WTC11 (cell line): Measurements from ENCODE around the gene OGA. TPM values are rescaled to one million over a fixed set of nuclear protein-coding genes. Genes with fewer than 3 reads are reported as not detected.

Experiments used
- ATAC-seq: fragments of 200-7000 bp; cut with Tn5 transposase; 2 replicates; pipeline ENCODE4 v1.10.0; 2021; ENCODE audit warnings: mild to moderate bottlenecking, moderate library complexity
- CTCF ChIA-PET: fragments of 300-600 bp; sonication (Branson Sonifier 250); formaldehyde crosslinking; loops from one replicate; lab custom pipeline; 2021; ENCODE audit warnings: antibody characterized with exemption; lab: Charles Lee
- POLR2A ChIA-PET: fragments of 350-600 bp; sonication (Branson Sonifier 250); formaldehyde crosslinking; loops from one replicate; lab custom pipeline; 2021; ENCODE audit warnings: antibody characterized with exemption; lab: Charles Lee
- DNase-seq: peaks from one replicate; pipeline ENCODE4 v3.0.0; 2021; ENCODE audit warnings: low spot score
- H3K27ac Mint-ChIP-seq: 2 replicates; pipeline ENCODE4 v1.8.0; 2021; ENCODE audit warnings: mixed read lengths
- H3K27me3 Mint-ChIP-seq: 2 replicates; pipeline ENCODE4 v1.8.0; 2021; ENCODE audit warnings: low read depth, mild to moderate bottlenecking, moderate library complexity, mixed read lengths
- H3K36me3 Mint-ChIP-seq: 2 replicates; pipeline ENCODE4 v1.8.0; 2021; ENCODE audit warnings: mixed read lengths
- H3K4me1 Mint-ChIP-seq: 2 replicates; pipeline ENCODE4 v1.8.0; 2022; ENCODE audit warnings: mixed read lengths
- H3K4me3 Mint-ChIP-seq: 2 replicates; pipeline ENCODE4 v1.8.0; 2021; ENCODE audit warnings: mild to moderate bottlenecking, moderate library complexity, mixed read lengths
- H3K9me3 Mint-ChIP-seq: 2 replicates; pipeline ENCODE4 v1.8.0; 2021; ENCODE audit warnings: mixed read lengths
- CREM ChIP-seq: sonication (generic); formaldehyde crosslinking; IDR thresholded peaks from 2 replicates; pipeline ENCODE4 v1.8.1; 2022; ENCODE audit warnings: mild to moderate bottlenecking, missing genetic modification reagents, moderate library complexity
- FOXJ3 ChIP-seq: sonication (generic); formaldehyde crosslinking; IDR thresholded peaks from 2 replicates; pipeline ENCODE4 v1.9.0; 2021; ENCODE audit warnings: missing genetic modification reagents, mild to moderate bottlenecking, borderline replicate concordance
- GTF2I ChIP-seq: fragments of 250-450 bp; sonication (Bioruptor Pico); conservative IDR thresholded peaks from 2 replicates; pipeline ENCODE4 v1.4.0; 2021; ENCODE audit warnings: mild to moderate bottlenecking
- KAT7 ChIP-seq: sonication (generic); formaldehyde crosslinking; IDR thresholded peaks from 2 replicates; pipeline ENCODE4 v1.8.1; 2023; ENCODE audit warnings: missing genetic modification reagents, mild to moderate bottlenecking, borderline replicate concordance
- MYBL2 ChIP-seq: sonication (generic); formaldehyde crosslinking; IDR thresholded peaks from 2 replicates; pipeline ENCODE4 v1.8.1; 2023; ENCODE audit warnings: mild to moderate bottlenecking, moderate library complexity, missing genetic modification reagents
- NFYB ChIP-seq: sonication (generic); formaldehyde crosslinking; conservative IDR thresholded peaks from 2 replicates; pipeline ENCODE4 v1.8.0; 2022; ENCODE audit warnings: low read depth, missing genetic modification reagents
- NR2C2 ChIP-seq: sonication (generic); formaldehyde crosslinking; IDR thresholded peaks from 2 replicates; pipeline ENCODE4 v1.8.0; 2022; ENCODE audit warnings: mild to moderate bottlenecking, missing genetic modification reagents
- OVOL2 ChIP-seq: fragments of 250-450 bp; sonication (Bioruptor Pico); IDR thresholded peaks from 2 replicates; pipeline ENCODE4 v1.9.0; 2021; ENCODE audit warnings: mild to moderate bottlenecking, borderline replicate concordance
- RELA ChIP-seq: sonication (generic); formaldehyde crosslinking; IDR thresholded peaks from 2 replicates; pipeline ENCODE4 v1.8.1; 2022; ENCODE audit warnings: missing genetic modification reagents, mild to moderate bottlenecking, borderline replicate concordance
- SMAD3 ChIP-seq: sonication (generic); formaldehyde crosslinking; IDR thresholded peaks from 2 replicates; pipeline ENCODE4 v1.8.0; 2022; ENCODE audit warnings: missing genetic modification reagents, mild to moderate bottlenecking, borderline replicate concordance
- SOX15 ChIP-seq: fragments of 250-450 bp; sonication (Bioruptor Pico); IDR thresholded peaks from 2 replicates; pipeline ENCODE4 v1.9.0; 2021; ENCODE audit warnings: mild to moderate bottlenecking
- SP1 ChIP-seq: sonication (generic); formaldehyde crosslinking; conservative IDR thresholded peaks from 2 replicates; pipeline ENCODE4 v1.8.1; 2022; ENCODE audit warnings: missing genetic modification reagents
- TEAD1 ChIP-seq: sonication (generic); formaldehyde crosslinking; IDR thresholded peaks from 2 replicates; pipeline ENCODE4 v1.8.0; 2022; ENCODE audit warnings: mild to moderate bottlenecking, missing genetic modification reagents
- TEAD4 ChIP-seq: sonication (generic); formaldehyde crosslinking; IDR thresholded peaks from 2 replicates; pipeline ENCODE4 v1.8.0; 2022; ENCODE audit warnings: mild to moderate bottlenecking, missing genetic modification reagents
- ZNF263 ChIP-seq: sonication (generic); formaldehyde crosslinking; IDR thresholded peaks from 2 replicates; pipeline ENCODE4 v1.8.1; 2022; ENCODE audit warnings: low read depth, mild to moderate bottlenecking, moderate library complexity, missing genetic modification reagents
- total RNA-seq: library from RNA; stranded (reverse); gene quantifications from 3 replicates; pipeline ENCODE4 v1.2.3, GENCODE V29; 2021
- TF ChIP-seq, protein P1 (sequence below): sonication (generic); formaldehyde crosslinking; IDR thresholded peaks from 2 replicates; pipeline ENCODE4 v1.8.1; 2022; ENCODE audit warnings: mild to moderate bottlenecking, missing genetic modification reagents, moderate library complexity, borderline replicate concordance
- TF ChIP-seq, protein P2 (sequence below): sonication (generic); formaldehyde crosslinking; IDR thresholded peaks from 2 replicates; pipeline ENCODE4 v1.8.0; 2022; ENCODE audit warnings: mild to moderate bottlenecking, missing genetic modification reagents
- TF ChIP-seq, protein P3 (sequence below): fragments of 250-450 bp; sonication (Bioruptor Pico); IDR thresholded peaks from 2 replicates; pipeline ENCODE4 v1.9.0; 2021; ENCODE audit warnings: moderate library complexity, mild to moderate bottlenecking, inconsistent platforms, borderline replicate concordance
- TF ChIP-seq, protein P4 (sequence below): sonication (generic); formaldehyde crosslinking; IDR thresholded peaks from 2 replicates; pipeline ENCODE4 v1.8.0; 2022; ENCODE audit warnings: mild to moderate bottlenecking, missing genetic modification reagents
- TF ChIP-seq, protein P5 (sequence below): sonication (generic); formaldehyde crosslinking; IDR thresholded peaks from 2 replicates; pipeline ENCODE4 v1.8.1; 2023; ENCODE audit warnings: mild to moderate bottlenecking, missing genetic modification reagents
- TF ChIP-seq, protein P6 (sequence below): fragments of 250-450 bp; sonication (Bioruptor Pico); IDR thresholded peaks from 2 replicates; pipeline ENCODE4 v1.8.0; 2021; ENCODE audit warnings: mild to moderate bottlenecking
- TF ChIP-seq, protein P7 (sequence below): sonication (generic); formaldehyde crosslinking; IDR thresholded peaks from 2 replicates; pipeline ENCODE4 v1.8.1; 2023; ENCODE audit warnings: mild to moderate bottlenecking, missing genetic modification reagents, moderate library complexity
- TF ChIP-seq, protein P8 (sequence below): sonication (generic); formaldehyde crosslinking; IDR thresholded peaks from 2 replicates; pipeline ENCODE4 v1.8.1; 2022; ENCODE audit warnings: mild to moderate bottlenecking, moderate library complexity, missing genetic modification reagents
- TF ChIP-seq, protein P9 (sequence below): sonication (generic); formaldehyde crosslinking; IDR thresholded peaks from 2 replicates; pipeline ENCODE4 v1.8.0; 2022; ENCODE audit warnings: mild to moderate bottlenecking, missing genetic modification reagents

Gene OGA
- total RNA-seq, 1 experiment from 2014 or later = 111 TPM

DNA sequence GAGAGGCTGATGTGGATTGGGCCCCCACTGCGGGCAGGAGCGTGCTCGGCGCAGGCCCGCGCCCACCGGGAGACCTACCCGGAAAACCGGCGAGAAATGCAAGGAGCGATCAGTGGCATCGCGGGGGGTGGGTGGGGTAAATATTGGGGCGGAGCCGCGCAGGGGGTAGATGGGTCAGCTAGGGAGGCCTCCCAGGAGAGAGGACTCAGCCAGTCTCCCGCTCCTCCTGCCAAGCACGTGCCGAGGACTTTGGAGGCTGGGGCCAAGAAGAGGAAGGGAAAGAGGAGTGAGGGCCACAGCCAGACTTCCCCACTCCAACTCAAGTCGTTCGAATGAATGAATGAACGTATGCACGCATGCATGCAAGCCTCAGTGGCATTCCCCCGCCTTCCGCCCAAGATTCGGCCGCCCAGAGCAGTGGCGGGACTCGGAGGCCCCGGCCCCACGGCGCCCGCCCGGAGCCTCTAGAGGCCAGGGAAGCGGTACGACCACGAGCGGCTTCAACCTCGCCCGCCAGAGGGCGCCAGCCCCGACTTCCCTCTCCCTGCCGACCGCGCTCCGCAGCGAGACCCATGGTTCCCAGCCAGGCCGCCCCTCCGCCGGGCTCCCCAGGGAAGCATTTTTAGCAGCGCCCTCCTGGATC lies 38.6 kb downstream of the OGA start (continued):
- TF ChIP-seq, protein P1, sequence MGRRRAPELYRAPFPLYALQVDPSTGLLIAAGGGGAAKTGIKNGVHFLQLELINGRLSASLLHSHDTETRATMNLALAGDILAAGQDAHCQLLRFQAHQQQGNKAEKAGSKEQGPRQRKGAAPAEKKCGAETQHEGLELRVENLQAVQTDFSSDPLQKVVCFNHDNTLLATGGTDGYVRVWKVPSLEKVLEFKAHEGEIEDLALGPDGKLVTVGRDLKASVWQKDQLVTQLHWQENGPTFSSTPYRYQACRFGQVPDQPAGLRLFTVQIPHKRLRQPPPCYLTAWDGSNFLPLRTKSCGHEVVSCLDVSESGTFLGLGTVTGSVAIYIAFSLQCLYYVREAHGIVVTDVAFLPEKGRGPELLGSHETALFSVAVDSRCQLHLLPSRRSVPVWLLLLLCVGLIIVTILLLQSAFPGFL (CRISPR knock-in tag) = no peak
- TF ChIP-seq, protein P2, sequence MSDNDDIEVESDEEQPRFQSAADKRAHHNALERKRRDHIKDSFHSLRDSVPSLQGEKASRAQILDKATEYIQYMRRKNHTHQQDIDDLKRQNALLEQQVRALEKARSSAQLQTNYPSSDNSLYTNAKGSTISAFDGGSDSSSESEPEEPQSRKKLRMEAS (CRISPR knock-in tag) = peak; percentile 94
- TF ChIP-seq, protein P3, sequence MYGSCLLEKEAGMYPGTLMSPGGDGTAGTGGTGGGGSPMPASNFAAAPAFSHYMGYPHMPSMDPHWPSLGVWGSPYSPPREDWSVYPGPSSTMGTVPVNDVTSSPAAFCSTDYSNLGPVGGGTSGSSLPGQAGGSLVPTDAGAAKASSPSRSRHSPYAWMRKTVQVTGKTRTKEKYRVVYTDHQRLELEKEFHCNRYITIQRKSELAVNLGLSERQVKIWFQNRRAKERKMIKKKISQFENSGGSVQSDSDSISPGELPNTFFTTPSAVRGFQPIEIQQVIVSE (CRISPR knock-in tag) = no peak
- TF ChIP-seq, protein P4, sequence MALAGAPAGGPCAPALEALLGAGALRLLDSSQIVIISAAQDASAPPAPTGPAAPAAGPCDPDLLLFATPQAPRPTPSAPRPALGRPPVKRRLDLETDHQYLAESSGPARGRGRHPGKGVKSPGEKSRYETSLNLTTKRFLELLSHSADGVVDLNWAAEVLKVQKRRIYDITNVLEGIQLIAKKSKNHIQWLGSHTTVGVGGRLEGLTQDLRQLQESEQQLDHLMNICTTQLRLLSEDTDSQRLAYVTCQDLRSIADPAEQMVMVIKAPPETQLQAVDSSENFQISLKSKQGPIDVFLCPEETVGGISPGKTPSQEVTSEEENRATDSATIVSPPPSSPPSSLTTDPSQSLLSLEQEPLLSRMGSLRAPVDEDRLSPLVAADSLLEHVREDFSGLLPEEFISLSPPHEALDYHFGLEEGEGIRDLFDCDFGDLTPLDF = no peak
- peak; percentile 84 for TF ChIP-seq ZNF263 (CRISPR knock-in tag)
- no peak for TF ChIP-seq TEAD4 (CRISPR knock-in tag)
- TF ChIP-seq, protein P5, sequence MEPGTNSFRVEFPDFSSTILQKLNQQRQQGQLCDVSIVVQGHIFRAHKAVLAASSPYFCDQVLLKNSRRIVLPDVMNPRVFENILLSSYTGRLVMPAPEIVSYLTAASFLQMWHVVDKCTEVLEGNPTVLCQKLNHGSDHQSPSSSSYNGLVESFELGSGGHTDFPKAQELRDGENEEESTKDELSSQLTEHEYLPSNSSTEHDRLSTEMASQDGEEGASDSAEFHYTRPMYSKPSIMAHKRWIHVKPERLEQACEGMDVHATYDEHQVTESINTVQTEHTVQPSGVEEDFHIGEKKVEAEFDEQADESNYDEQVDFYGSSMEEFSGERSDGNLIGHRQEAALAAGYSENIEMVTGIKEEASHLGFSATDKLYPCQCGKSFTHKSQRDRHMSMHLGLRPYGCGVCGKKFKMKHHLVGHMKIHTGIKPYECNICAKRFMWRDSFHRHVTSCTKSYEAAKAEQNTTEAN (CRISPR knock-in tag) = peak; percentile 88; the same call in 1 of the 2 replicates
- no peak for TF ChIP-seq FOXJ3 (CRISPR knock-in tag)
- TF ChIP-seq CREM = no peak
- no peak for TF ChIP-seq SOX15 (CRISPR knock-in tag)
- no peak for TF ChIP-seq OVOL2 (CRISPR knock-in tag)
- TF ChIP-seq MYBL2 (CRISPR knock-in tag) = 0 out of 2 replicates have a peak, but pooled peaks have one; percentile 43

DNA sequence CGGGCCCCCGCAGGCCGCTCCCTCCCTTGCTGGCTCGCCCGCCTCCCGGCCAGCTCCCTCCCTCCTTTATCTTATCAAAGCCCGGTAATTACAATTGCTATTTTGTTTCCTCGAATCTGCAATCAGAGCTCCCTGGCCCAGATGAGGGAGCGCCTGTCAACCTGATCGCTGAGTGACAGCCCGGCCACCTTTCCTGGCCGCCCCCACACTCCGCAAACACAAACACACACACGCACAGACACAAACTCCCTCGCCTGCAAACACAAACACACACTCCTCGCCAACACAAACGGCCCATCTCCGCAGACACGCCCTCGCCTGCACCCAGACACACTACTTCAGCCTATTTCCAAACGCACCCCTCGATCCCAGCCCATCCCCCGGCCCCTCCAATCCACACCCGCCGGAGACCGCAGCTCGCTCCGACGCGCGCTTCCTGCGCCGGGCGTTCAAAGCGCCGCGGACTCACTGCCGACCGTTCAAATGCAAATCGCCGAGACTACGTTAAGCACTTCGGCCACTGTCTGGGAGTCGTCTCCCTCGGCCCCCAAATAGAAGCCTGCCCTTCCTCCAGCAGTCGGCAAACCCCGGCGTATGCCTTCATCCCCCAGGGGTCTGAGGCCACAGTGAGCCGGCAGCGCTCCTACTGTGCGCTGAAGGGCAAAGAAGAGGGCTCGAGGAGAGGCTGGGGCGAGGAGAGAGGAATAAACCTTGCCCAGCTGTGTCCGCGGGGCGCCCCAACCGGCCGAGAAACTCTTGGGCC lies 39.3 kb downstream of the OGA start:
- Mint-ChIP-seq H3K27ac (peak overlapping the region; percentile 88), H3K4me1 (peaks cover 55% of the 10 kb centered on the region)
- peak; percentile 28 for ATAC-seq
- TF ChIP-seq SMAD3 (CRISPR knock-in tag) (no peak), KAT7 (CRISPR knock-in tag) (no peak), TEAD1 (CRISPR knock-in tag) (no peak), NFYB (CRISPR knock-in tag) (no peak), NR2C2 (no peak), RELA (CRISPR knock-in tag) (0 out of 2 replicates have a peak, but pooled peaks have one; percentile 6), SP1 (0 out of 2 replicates have a peak, but pooled peaks have one; percentile 25), GTF2I (CRISPR knock-in tag) (no peak)
- TF ChIP-seq, protein P4 = no peak
- TF ChIP-seq, protein P6, sequence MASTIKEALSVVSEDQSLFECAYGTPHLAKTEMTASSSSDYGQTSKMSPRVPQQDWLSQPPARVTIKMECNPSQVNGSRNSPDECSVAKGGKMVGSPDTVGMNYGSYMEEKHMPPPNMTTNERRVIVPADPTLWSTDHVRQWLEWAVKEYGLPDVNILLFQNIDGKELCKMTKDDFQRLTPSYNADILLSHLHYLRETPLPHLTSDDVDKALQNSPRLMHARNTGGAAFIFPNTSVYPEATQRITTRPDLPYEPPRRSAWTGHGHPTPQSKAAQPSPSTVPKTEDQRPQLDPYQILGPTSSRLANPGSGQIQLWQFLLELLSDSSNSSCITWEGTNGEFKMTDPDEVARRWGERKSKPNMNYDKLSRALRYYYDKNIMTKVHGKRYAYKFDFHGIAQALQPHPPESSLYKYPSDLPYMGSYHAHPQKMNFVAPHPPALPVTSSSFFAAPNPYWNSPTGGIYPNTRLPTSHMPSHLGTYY = no peak
- TF ChIP-seq, protein P7, sequence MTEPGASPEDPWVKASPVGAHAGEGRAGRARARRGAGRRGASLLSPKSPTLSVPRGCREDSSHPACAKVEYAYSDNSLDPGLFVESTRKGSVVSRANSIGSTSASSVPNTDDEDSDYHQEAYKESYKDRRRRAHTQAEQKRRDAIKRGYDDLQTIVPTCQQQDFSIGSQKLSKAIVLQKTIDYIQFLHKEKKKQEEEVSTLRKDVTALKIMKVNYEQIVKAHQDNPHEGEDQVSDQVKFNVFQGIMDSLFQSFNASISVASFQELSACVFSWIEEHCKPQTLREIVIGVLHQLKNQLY (CRISPR knock-in tag) = no peak
- TF ChIP-seq, protein P8, sequence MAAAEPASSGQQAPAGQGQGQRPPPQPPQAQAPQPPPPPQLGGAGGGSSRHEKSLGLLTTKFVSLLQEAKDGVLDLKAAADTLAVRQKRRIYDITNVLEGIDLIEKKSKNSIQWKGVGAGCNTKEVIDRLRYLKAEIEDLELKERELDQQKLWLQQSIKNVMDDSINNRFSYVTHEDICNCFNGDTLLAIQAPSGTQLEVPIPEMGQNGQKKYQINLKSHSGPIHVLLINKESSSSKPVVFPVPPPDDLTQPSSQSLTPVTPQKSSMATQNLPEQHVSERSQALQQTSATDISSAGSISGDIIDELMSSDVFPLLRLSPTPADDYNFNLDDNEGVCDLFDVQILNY (CRISPR knock-in tag) = 0 out of 2 replicates have a peak, but pooled peaks have one; percentile 7
- TF ChIP-seq, protein P9, sequence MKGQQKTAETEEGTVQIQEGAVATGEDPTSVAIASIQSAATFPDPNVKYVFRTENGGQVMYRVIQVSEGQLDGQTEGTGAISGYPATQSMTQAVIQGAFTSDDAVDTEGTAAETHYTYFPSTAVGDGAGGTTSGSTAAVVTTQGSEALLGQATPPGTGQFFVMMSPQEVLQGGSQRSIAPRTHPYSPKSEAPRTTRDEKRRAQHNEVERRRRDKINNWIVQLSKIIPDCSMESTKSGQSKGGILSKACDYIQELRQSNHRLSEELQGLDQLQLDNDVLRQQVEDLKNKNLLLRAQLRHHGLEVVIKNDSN (CRISPR knock-in tag) = no peak

More for the DNA sequence above, 39.3 kb downstream of the OGA start:
- no peaks in the 10 kb centered on the region for H3K9me3 Mint-ChIP-seq
- H3K27me3 Mint-ChIP-seq = peaks cover 43% of the 10 kb centered on the region
- POLR2A ChIA-PET = interaction anchor here (0.6 to 2.6 kb wide), 3 partner anchors 9 to 176 kb away, joined by 4 to 10 read pairs (median 6); partner anchors contain the start of gene OGA
- CTCF ChIA-PET = interaction anchor here (0.6 to 11.0 kb wide), 22 partner anchors 9 to 566 kb away, joined by 3 to 370 read pairs (median 3); no protein-coding TSS in a partner anchor
- no peaks in the 10 kb centered on the region for H3K36me3 Mint-ChIP-seq
- peak overlapping the region; percentile 81 for H3K4me3 Mint-ChIP-seq
- DNase-seq = peak; percentile 80
